NCI-H345 treated with DMSO at 0.1 percent for 48 hours (cell line): ENCODE data around the gene IL2RA.
"Not testable (repeated sequence)": the region's sequence is repeated elsewhere in the genome, so short reads cannot be mapped to it uniquely, and the experiment has no call there.

Source experiments
- DNase-seq: peaks from one replicate; lab custom pipeline; 2025; ENCODE audit not compliant: unreplicated experiment; lab: John Stamatoyannopoulos, UW

The IL2RA gene

DNA sequence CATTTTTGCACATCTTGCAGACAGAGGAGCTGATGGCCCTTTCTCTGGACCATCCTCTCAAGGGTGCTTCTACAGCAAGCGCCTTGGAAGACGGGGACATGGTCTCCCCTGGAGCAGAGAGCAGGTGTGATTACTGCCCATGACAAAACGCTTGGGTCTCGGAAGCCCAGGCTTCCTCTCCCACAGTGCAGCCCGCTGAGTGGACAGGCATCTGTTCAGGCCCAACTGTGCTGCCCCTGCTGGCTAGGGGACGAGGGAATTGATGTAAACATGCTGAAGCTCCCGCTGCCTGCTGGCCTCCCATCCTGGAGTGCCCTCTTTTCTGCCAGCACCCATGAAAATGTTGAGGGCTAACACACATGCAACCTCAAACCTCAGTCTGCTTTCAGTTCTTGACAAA is 99.1 kb downstream of the IL2RA start:
- DNase-seq = no peak

DNA sequence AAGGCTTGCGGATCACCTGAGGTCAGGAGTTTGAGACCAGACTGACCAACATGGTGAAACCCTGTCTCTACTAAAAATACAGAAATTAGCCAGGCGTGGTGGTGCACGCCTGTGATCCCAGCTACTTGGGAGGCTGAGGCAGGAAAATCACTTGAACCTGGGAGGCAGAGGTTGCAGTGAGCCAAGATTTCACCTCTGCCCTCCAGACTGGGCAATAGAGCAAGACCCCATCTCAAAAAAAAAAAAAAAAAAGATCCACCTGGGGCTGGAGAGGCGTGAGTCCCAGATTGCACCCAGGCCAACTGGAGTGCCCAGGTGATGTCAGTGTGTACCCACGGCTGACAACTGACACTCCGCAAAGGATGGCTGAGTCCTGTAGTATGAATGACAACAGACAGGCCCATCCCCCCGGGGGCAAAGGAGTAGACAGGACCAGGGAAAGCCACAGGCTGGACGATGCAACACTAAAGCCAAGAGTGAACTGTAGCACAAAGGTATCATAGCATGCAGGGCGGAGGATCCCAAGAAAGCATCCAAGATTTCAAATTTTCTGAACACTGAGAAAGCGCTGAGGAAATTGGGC is 99.7 kb downstream of the IL2RA start:
- not testable (repeated sequence) for DNase-seq

DNA sequence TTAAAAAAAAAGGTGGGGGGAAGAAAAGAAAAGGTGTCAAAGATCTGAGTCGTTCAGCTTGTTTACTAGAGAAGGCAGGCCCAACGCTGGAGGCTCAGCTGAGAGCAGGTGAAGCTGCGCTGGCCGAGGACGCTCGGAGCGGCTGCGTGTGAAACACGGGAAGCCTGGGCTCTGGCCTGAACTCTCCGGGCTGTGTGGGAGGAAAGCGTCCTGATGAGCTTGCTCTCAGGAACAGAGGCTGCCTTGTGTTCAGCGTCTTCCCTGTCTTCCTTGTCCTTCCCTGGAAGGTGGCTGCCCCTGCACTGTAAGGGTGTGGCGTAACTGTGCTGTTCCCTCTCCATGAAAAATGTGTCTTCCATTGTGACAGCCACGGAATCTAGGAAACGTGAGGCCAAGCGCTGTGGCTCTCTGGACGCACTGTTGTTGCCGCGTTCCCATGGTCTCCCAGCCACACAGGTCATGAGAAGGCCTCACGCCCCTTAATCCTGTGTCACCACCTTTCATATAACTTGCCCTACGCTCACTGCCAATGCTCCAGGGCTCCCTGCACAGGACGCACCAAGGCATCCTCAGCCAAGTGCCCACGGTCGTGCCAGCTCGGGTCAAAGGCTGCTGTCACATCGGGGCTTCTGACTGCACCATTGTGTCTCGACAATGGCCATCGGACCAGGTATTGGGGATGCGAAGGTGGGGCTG is 100.6 kb downstream of the IL2RA start:
- no peak for DNase-seq

DNA sequence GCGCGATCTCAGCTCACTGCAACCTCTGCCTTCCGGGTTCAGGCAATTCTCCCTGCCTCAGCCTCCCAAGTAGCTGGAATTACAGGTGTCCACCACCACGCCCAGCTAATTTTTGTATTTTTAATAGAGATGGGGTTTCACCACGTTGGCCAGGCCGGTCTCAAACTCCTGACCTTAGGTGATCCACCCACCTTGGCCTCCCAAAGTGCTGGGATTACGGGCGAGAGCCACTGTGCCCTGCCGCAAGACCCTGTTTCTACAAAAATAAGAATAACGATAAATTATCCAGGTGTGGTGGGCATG is 101.2 kb downstream of the IL2RA start:
- not testable (repeated sequence) for DNase-seq
